Measurements from ENCODE around the gene MRPS34.

MRPS34 gene

DNA sequence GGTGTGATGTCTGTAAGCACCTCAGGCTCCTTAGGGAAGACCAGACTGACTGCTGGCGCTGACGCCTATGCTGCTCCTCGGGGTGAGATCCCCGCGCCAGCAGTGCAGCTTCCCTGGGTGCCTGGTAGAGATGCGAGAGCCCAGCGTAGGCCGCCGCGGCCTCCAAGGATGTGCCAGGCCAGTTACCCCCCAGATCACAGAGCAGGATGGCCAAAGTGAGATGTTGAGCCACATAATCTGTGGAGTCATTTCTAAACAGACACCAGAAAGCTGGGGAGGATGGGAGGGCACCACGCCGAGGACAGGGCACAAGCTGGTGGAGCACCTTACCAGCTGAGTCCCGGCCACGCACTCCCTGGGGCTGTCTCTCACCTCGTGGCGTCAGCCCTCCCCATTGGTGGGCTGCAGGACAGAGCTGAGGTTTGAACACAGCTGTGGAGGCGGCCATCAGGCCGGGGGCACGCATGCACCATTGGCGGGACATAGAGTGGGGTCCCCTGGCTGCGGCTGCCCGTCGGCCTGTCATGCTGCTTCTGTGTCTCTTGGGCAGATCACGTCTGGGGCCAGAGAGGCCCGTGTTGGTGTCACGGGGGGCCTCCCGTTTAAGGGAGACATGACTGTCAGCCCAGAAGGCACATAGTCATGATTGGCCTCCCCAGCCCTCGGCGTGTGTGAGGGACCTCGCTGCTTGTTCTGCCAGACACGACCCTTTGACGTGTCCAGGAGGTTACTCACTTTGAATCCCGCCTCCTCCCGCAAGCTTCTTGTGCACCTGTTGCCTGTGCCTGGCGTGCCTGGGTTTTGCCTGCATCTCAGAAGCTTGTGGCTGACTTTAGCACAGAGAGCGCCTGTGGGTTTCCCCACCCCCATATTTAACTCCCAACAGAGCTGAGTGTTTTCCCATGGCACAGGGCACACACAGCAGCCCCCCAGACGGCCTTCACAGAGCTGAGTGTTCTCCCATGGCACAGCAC lies 45.0 kb downstream of the MRPS34 start:
- DNase-seq (ENCODE audit: low read depth): no peak

- DNase-seq (ENCODE audit: low read depth): no peak
Observed at GRCh38 chr16:1726661-1727502, 46.1 kb downstream of the MRPS34 start.

GRCh38 chr16:1724491-1724890 lies 48.4 kb downstream of the MRPS34 start:
- no peak for DNase-seq (ENCODE audit: low read depth)

GRCh38 chr16:1723450-1724147 lies 49.3 kb downstream of the MRPS34 start:
- peak; percentile 20 for DNase-seq (ENCODE audit: low read depth)
